MCF 10A (cell line): ENCODE measurements around the gene GNG4. TPM values are rescaled to one million over a fixed set of nuclear protein-coding genes. Genes with fewer than 3 reads are reported as not detected.

Source experiments
- BruUV-seq: library from RNA; stranded (reverse); fragments of 400-500 nt; replicated peaks from 2 replicates; lab custom pipeline; 2021; lab: Mats Ljungman, UMichigan
- CTCF ChIA-PET: fragments of 300-600 bp; sonication (Branson Sonifier 250); formaldehyde crosslinking; extraction: SDS; loops from one replicate; lab custom pipeline; 2021; ENCODE audit warnings: antibody characterized with exemption, inconsistent platforms; lab: Yijun Ruan, JAX
- POLR2A ChIA-PET: fragments of 300-600, 350-650 bp; sonication (Branson Sonifier 250); formaldehyde crosslinking; extraction: SDS; loops from one replicate; lab custom pipeline; 2020; ENCODE audit warnings: antibody characterized with exemption, inconsistent platforms; lab: Yijun Ruan, JAX
- DNase-seq: peaks from one replicate; pipeline ENCODE4 v3.0.0-alpha.2; 2018; ENCODE audit not compliant: unreplicated experiment
- H3K27ac Mint-ChIP-seq: one replicate; pipeline ENCODE4 v1.8.0; 2022; ENCODE audit warnings: mild to moderate bottlenecking, low read depth, mixed read lengths; ENCODE audit not compliant: unreplicated experiment
- H3K27me3 Mint-ChIP-seq: one replicate; pipeline ENCODE4 v1.8.0; 2022; ENCODE audit warnings: mixed read lengths; ENCODE audit not compliant: insufficient read depth, unreplicated experiment
- H3K36me3 Mint-ChIP-seq: one replicate; pipeline ENCODE4 v1.8.0; 2022; ENCODE audit warnings: mild to moderate bottlenecking, moderate library complexity, mixed read lengths; ENCODE audit not compliant: insufficient read depth, unreplicated experiment
- H3K4me1 Mint-ChIP-seq: one replicate; pipeline ENCODE4 v1.8.0; 2022; ENCODE audit warnings: mixed read lengths; ENCODE audit not compliant: insufficient read depth, unreplicated experiment
- H3K4me3 Mint-ChIP-seq: one replicate; pipeline ENCODE4 v1.8.0; 2022; ENCODE audit warnings: mild to moderate bottlenecking, moderate library complexity, mixed read lengths; ENCODE audit not compliant: unreplicated experiment
- H3K9me3 Mint-ChIP-seq: one replicate; pipeline ENCODE4 v1.8.0; 2022; ENCODE audit warnings: mixed read lengths; ENCODE audit not compliant: unreplicated experiment
- intact Hi-C: fragments of 100-400 bp; cut with micrococcal nuclease; formaldehyde crosslinking; loops from 2 replicates; pipeline ENCODE4 v1.14.1; 2022
- total RNA-seq: library from RNA; stranded (reverse); gene quantifications from 2 replicates; pipeline ENCODE4 v1.2.3, GENCODE V29; 2022
- TF ChIP-seq, protein P1 (sequence below): fragments of 200-600 bp; IDR thresholded peaks from one replicate; pipeline ENCODE4 v1.8.0; 2022; ENCODE audit warnings: antibody characterized with exemption, mild to moderate bottlenecking; ENCODE audit not compliant: unreplicated experiment

GNG4 gene
- total RNA-seq, 1 experiment from 2014 or later = 3.0 TPM

DNA sequence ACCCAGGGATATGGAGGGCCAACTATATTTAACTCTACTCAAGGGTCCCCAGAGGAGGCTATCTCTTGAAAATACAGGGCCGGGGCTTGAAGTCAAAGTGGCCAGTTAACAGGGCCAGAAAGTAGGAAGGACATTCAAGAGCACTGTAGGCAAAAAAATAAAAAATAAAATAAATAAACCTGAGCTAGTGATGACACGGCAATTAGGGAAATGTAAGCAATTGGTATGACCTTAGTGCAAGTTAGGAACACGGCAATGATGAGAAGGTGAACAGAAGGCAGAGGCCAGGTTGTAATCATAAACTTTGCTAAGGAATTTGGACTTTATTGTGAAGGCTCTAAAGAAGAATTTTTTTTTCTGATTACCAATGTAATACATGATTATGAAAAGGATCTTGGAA, 142.0 kb downstream of the GNG4 start:
- intact Hi-C loops = loop anchor here (10.0 kb wide), 1 partner anchor 893 kb away; the partner anchor contains the start of gene IRF2BP2
- ChIA-PET CTCF (interaction anchor here (1.0 to 2.1 kb wide), 2 partner anchors 14 to 276 kb away, joined by 3 to 5 read pairs; no protein-coding TSS in a partner anchor), POLR2A (no interaction called here)
- no peaks in the 10 kb centered on the region for H3K27me3 Mint-ChIP-seq
- no peak overlapping the region for H3K27ac Mint-ChIP-seq
- DNase-seq = no peak
- peaks cover 6% of the 10 kb centered on the region for H3K36me3 Mint-ChIP-seq
- TF ChIP-seq, protein P1, sequence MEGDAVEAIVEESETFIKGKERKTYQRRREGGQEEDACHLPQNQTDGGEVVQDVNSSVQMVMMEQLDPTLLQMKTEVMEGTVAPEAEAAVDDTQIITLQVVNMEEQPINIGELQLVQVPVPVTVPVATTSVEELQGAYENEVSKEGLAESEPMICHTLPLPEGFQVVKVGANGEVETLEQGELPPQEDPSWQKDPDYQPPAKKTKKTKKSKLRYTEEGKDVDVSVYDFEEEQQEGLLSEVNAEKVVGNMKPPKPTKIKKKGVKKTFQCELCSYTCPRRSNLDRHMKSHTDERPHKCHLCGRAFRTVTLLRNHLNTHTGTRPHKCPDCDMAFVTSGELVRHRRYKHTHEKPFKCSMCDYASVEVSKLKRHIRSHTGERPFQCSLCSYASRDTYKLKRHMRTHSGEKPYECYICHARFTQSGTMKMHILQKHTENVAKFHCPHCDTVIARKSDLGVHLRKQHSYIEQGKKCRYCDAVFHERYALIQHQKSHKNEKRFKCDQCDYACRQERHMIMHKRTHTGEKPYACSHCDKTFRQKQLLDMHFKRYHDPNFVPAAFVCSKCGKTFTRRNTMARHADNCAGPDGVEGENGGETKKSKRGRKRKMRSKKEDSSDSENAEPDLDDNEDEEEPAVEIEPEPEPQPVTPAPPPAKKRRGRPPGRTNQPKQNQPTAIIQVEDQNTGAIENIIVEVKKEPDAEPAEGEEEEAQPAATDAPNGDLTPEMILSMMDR = no peak
- H3K4me3 Mint-ChIP-seq = no peak overlapping the region
- H3K9me3 Mint-ChIP-seq = no peaks in the 10 kb centered on the region
- peaks cover 9% of the 10 kb centered on the region for H3K4me1 Mint-ChIP-seq
- BruUV-seq = no TSS peak

DNA sequence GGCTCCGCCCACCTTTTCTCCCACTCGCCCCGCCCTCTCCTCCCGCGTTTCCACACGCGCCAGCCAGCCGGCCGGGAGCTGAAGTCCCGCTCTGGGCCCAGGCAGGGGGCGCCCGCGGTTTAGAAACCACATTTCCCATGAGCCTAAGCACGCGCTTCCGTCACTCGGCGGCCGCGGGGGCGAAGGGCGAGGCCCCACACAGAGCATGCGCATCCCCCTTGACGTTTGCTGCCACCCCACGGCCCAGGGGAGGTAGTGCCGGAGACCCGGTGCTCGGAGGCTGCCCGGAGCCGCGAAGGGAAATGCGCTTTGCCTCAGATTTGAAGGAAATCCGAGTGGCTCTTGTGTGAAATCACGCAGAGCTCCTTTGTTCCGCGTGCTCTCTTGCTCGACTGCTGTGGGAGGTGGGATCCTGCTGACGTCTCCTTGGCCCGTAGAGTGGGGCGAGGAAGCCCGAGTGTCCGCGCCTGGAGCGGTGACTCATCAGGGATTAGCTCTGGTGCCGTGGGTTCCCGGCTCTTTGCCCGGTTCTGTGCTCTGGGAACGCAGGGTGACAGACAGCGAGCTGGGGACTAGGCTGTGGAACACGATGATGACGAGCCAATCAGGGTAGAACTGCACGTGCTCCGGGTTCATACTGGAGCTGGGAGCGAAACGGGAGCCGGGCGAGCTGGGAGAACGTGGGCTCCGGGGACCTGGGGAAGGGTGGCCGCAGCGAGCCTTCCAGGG, 144.9 kb downstream of the GNG4 start:
- ChIA-PET CTCF (interaction anchor here (0.5 to 3.0 kb wide), 65 partner anchors 8 to 1762 kb away, joined by 3 to 25 read pairs (median 4); no protein-coding TSS in a partner anchor), POLR2A (interaction anchor here (0.5 to 6.0 kb wide), 93 partner anchors 9 to 1595 kb away, joined by 3 to 68 read pairs (median 4); partner anchors contain the start of genes ARID4B, GGPS1, LYST and RBM34)
- H3K4me1 Mint-ChIP-seq = peaks cover 31% of the 10 kb centered on the region
- intact Hi-C loops = loop anchor here (1.0 to 10.0 kb wide), 6 partner anchors 252 to 890 kb away; partner anchors contain the start of gene IRF2BP2
- TSS peak; percentile 81 for BruUV-seq
- TF ChIP-seq, protein P1 = peak; percentile 99
- H3K4me3 Mint-ChIP-seq = peak overlapping the region; percentile 97
- peak; percentile 100 for DNase-seq
- H3K36me3 Mint-ChIP-seq = peaks cover 6% of the 10 kb centered on the region
- no peaks in the 10 kb centered on the region for H3K27me3 Mint-ChIP-seq
- H3K27ac Mint-ChIP-seq = peak overlapping the region; percentile 98
- H3K9me3 Mint-ChIP-seq = no peaks in the 10 kb centered on the region

GRCh38 chr1:235504122-235504493, 145.5 kb downstream of the GNG4 start, which contains the start of gene B3GALNT2:
Gene B3GALNT2 (minus strand): TSS chr1:235504452. CDS start chr1:235504252, 200 bp downstream.
- ChIA-PET POLR2A (interaction anchor here (0.6 to 6.0 kb wide), 78 partner anchors 10 to 1595 kb away, joined by 3 to 68 read pairs (median 5); partner anchors contain the start of genes ARID4B, GGPS1, LYST and RBM34), CTCF (interaction anchor here (0.6 to 3.0 kb wide), 32 partner anchors 10 to 1026 kb away, joined by 3 to 25 read pairs (median 5); no protein-coding TSS in a partner anchor)
- DNase-seq = no peak
- peaks cover 37% of the 10 kb centered on the region for H3K4me1 Mint-ChIP-seq
- BruUV-seq = no TSS peak
- TF ChIP-seq, protein P1 = no peak
- H3K36me3 Mint-ChIP-seq = peaks cover 6% of the 10 kb centered on the region
- H3K27ac Mint-ChIP-seq = peak within 1 kb of the TSS; percentile 98
- intact Hi-C loops = loop anchor here (1.0 to 10.0 kb wide), 6 partner anchors 251 to 889 kb away; partner anchors contain the start of gene IRF2BP2
- peak within 1 kb of the TSS; percentile 97 for H3K4me3 Mint-ChIP-seq
- no peaks in the 10 kb centered on the region for H3K27me3 Mint-ChIP-seq
- no peaks in the 10 kb centered on the region for H3K9me3 Mint-ChIP-seq
